GM12872 (cell line): ENCODE data around the gene ZNF710.

Experiments
- TF ChIP-seq, protein P1 (sequence below): IDR thresholded peaks from 3 replicates; pipeline ENCODE4 v1.5.1; 2011; ENCODE audit warnings: low read depth, mild to moderate bottlenecking, low read length, moderate library complexity; ENCODE audit not compliant: insufficient read depth

The ZNF710 gene, protein sequence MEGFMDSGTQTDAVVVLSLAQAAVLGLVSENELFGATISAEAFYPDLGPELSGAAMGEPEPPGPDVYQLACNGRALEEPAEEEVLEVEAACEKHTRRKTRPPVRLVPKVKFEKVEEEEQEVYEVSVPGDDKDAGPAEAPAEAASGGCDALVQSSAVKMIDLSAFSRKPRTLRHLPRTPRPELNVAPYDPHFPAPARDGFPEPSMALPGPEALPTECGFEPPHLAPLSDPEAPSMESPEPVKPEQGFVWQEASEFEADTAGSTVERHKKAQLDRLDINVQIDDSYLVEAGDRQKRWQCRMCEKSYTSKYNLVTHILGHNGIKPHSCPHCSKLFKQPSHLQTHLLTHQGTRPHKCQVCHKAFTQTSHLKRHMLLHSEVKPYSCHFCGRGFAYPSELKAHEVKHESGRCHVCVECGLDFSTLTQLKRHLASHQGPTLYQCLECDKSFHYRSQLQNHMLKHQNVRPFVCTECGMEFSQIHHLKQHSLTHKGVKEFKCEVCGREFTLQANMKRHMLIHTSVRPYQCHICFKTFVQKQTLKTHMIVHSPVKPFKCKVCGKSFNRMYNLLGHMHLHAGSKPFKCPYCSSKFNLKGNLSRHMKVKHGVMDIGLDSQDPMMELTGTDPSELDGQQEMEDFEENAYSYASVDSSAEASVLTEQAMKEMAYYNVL

DNA sequence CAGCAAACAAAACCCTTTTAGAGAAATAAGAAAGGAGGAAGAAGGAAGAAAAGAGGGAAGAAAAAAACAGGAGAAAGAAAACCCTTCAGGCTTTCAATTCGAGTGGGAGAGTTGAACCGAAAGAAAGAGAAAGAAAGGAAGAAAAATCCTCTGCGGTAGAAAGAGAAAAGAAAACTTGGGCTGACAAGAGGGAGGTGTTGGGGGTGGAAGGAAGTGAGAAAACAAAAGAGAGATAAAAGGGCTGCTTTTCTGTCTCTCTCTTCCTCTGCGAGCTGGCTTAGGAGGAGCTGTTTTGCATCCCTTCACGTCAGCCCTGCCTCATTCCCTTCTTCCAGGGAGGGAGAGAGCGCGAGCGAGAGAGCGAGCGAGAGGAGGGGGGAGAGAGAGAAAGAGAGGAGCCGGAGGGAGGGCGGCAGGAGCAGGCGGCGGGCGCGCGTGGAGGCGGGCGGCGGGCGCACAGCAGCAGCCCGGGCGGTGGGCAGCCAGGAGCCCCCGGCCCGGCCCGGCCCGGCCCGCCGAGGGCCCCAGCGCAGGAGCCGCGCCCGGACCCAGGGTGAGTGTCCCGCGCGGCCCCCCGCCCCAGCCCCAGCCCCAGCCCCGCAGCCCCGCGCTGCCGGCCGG lies at the start of gene ZNF710:
Gene ZNF710, plus strand, starts transcription at position 263 of the 621 bp plus-strand sequence. CDS start 65,814 bp downstream, outside the sequence.
- TF ChIP-seq, protein P1, sequence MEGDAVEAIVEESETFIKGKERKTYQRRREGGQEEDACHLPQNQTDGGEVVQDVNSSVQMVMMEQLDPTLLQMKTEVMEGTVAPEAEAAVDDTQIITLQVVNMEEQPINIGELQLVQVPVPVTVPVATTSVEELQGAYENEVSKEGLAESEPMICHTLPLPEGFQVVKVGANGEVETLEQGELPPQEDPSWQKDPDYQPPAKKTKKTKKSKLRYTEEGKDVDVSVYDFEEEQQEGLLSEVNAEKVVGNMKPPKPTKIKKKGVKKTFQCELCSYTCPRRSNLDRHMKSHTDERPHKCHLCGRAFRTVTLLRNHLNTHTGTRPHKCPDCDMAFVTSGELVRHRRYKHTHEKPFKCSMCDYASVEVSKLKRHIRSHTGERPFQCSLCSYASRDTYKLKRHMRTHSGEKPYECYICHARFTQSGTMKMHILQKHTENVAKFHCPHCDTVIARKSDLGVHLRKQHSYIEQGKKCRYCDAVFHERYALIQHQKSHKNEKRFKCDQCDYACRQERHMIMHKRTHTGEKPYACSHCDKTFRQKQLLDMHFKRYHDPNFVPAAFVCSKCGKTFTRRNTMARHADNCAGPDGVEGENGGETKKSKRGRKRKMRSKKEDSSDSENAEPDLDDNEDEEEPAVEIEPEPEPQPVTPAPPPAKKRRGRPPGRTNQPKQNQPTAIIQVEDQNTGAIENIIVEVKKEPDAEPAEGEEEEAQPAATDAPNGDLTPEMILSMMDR = no peak

DNA sequence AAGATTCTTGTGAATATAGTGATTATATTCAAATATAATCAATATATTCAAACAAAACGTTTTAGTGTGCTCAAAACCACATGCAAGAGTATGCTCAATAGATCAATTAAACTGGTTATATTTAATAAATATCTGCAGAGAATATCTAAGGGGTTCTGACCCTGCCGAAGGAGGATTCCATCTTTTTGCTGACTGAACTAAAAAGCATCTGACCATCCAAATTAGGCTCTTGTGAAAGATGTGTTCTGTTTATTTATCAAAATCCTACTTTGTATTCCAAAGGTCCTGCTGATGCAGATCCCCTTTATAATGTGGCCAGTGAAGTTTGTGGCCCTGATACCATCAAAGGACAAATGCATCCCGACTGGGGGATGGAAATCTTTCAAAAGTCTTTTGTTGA lies 46.6 kb upstream of the ZNF710 start:
- TF ChIP-seq, protein P1 = no peak

DNA sequence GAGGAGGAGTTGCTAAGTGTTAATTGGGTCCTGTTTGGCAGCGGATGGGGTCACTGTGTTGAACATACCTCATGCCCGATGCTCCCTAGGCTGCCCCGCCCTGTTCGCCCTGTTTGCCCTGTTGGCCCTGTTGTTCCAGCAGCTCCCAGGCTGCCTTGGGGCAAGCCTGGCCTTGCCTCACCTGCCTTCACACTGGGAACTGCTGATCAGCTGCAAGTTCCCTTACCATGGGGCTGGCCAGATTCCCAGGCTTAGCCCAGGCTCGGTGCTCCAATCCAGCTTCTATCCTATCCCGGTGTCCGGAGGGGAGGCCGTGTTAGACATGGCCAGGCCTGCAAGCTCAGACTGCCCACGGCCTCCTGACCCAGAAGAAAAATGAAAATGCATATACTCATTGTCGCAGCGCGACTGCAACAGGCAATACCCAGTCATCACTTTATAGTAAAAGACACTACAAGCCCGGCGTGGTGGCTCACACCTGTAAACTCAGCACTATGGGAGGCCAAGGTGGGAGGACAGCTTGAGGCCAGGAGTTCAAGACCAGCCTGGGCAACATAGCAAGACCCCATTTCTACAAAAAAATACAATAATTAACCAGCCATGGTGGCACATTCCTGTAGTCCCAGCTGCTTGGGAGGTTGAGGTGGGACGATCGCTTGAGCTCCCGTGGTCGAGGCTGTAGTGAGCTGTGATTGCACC lies 42.9 kb upstream of the ZNF710 start:
- TF ChIP-seq, protein P1 = no peak

DNA sequence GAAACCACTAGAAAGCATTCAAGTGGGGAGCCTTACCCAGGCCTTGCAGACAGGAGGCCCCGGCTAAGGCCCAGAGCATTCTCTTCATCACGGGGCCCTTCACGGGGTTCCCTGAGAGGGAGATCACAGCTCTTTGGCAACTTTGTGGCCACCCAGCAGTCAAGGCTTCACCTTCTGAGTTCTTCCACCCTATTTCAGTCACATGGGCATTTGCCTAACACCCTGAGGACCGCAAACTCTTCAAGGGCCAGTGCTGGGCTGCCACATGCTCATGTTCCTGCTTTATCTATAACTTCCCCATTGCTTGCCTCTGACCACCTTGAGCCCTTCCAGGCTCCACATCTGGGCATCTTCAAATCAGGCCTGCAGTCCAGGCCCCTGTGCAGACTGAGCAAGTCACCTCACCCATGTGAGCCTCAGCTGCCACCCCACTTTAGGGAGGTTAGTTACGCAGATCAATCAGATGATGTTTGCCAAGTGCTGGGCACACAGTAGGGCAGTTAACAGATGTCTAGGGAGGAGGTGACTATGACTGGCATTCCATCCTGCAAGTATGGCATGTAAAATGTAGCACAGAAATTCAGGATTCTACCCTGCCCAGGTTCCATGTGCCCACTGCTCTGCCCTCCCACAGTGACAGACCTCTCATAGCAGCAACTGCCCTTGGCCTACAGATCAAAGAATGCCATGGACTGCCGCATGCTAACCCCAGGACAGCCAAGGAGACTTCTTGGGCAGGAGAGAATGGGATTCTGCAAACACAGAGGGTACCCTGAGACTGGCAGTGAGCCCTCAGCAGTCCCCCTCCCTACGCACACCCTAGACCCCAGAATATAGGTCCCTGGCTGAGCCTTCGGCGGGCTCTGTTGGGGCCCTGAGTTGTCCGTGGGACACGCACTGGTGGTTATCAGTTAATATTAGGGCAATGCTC lies 37.6 kb upstream of the ZNF710 start:
- TF ChIP-seq, protein P1 = no peak

DNA sequence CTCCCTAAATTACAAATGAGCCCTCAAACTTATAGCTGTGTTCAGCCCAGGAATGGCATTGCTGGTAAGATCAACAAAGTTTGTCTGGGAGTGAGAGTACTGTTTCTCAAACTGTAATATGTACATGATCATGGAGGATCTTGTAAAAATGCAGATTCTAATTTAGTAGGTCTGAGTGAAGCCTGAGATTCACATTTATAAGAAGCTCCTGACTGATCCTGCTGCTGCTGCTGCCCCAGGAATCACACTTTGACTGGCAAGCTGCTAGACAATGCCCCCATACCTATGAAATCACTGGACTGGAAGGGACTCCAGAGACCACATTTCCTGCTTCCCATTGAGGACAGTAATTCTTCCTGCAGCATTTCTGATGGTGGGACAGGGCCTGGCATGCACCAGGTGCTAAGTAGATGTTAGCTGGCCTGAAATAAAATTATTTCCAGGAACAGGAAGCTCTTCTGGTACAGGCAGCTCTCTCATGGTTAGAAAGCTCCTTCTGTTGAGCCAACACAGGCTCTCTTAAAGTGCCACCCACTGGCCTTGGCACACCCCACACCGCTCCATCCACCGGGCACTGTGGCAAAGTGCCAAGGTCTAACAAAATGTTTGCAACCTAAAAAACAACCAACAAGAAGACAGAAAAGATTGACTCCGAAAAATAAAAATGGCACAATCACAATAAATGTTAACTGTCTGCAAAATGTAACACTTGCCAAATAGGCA lies 36.7 kb upstream of the ZNF710 start:
- TF ChIP-seq, protein P1 = no peak

DNA sequence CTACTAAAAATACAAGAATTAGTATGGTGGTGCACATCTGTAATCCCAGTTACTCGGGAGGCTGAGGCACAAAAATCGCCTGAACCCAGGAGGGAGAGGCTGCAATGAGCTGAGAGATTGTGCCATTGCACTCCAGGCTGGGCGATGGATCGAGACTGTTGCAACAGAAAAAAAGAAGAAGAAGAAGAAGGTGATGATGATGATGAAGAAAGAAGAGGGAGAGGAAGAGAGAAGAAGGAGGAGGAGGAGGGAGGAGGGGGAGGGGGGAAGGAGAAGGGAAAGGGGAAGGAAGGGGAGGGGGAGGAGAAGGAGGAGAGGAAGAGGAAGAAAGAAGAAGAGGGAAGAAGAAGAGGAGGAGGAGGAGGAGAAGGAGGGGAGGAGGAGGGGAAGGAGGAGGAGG lies 33.2 kb upstream of the ZNF710 start:
- TF ChIP-seq, protein P1 = no peak
